Measurements from ENCODE around the gene ZP2. TPM values are rescaled to one million over a fixed set of nuclear protein-coding genes. Genes with fewer than 3 reads are reported as not detected.
"Not testable (repeated sequence)": the region's sequence is repeated elsewhere in the genome, so short reads cannot be mapped to it uniquely, and the experiment has no call there.

The ZP2 gene
- total and polyA plus RNA-seq, 4 donors: not detected

DNA sequence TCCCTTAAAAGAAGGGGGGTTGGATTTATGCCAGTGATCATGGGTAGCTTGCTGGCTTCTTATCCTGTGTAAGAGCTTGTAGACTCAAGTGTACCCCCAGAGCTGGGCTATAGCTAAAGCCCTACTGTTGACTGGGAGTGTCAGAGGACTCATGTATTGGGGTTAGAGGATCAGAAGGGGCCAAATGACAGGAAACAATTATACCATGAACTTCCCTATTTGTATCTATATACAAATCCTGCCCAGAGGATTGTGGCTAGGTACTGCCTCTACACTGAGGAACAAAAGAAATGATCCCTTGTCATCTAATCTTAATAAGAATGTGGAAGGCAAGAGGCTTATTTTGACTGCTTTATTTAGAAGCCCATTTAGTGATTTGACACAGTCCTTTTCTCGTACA lies 14.3 kb downstream of the ZP2 start:
- H3K36me3 ChIP-seq (ENCODE audit: control insufficient read depth in 4 of 4, insufficient read depth in 3 of 4, low read depth in 1 of 4, low read length in 3 of 4): no peaks in the 10 kb centered on the region
- H3K4me3 ChIP-seq (ENCODE audit: low read depth in 1 of 3, low read length in 3 of 3): no peak overlapping the region
- no peak overlapping the region for H3K9ac ChIP-seq (ENCODE audit: low read depth in 1 of 2, low read length in 2 of 2)
- no peak for DNase-seq (ENCODE audit: low spot score)
- H3K27me3 ChIP-seq (ENCODE audit: control insufficient read depth in 4 of 4, insufficient read depth in 4 of 4, low read length in 3 of 4): no peaks in the 10 kb centered on the region
- H3K27ac ChIP-seq (ENCODE audit: low read depth in 1 of 2, low read length in 2 of 2): no peak overlapping the region
- H3K9me3 ChIP-seq (ENCODE audit: control insufficient read depth in 4 of 4, low read length in 3 of 4): no peaks in the 10 kb centered on the region
- WGBS: 85% methylated on average over 1 of the region's 1 CpG
- TF ChIP-seq NR2F2 (IDR thresholded peaks at IDR 0.05): no peak
- TF ChIP-seq, protein P1, sequence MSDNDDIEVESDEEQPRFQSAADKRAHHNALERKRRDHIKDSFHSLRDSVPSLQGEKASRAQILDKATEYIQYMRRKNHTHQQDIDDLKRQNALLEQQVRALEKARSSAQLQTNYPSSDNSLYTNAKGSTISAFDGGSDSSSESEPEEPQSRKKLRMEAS (IDR thresholded peaks at IDR 0.05): no peak
- TF ChIP-seq TAF1 (conservative IDR thresholded peaks at IDR 0.05): no peak
- TF ChIP-seq RXRA (IDR thresholded peaks at IDR 0.05): no peak
- no peak for TF ChIP-seq REST (IDR thresholded peaks at IDR 0.05)
- TF ChIP-seq JUND (IDR thresholded peaks at IDR 0.05): no peak
- no peak for TF ChIP-seq ATF3 (IDR thresholded peaks at IDR 0.05)
- no peak for TF ChIP-seq YY1 (IDR thresholded peaks at IDR 0.05)
- TF ChIP-seq RAD21 (IDR thresholded peaks at IDR 0.05): no peak
- TF ChIP-seq SP1 (IDR thresholded peaks at IDR 0.05): no peak
- no peak for TF ChIP-seq FOXA1 (IDR thresholded peaks at IDR 0.05)
- no peak for TF ChIP-seq HNF4A (conservative IDR thresholded peaks at IDR 0.05)
- TF ChIP-seq FOXA2 (IDR thresholded peaks at IDR 0.05): no peak
- TF ChIP-seq EGR1 (IDR thresholded peaks at IDR 0.05; ENCODE audit: low read depth in 2 of 2): no peak
- TF ChIP-seq ZBTB33 (IDR thresholded peaks at IDR 0.05): no peak
- no peaks in the 10 kb centered on the region for H3K4me1 ChIP-seq (ENCODE audit: control insufficient read depth in 4 of 4, insufficient read depth in 4 of 4, low read length in 3 of 4)

- H3K27me3 ChIP-seq (ENCODE audit: control insufficient read depth in 4 of 4, insufficient read depth in 4 of 4, low read length in 3 of 4); H3K27ac ChIP-seq (ENCODE audit: low read depth in 1 of 2, low read length in 2 of 2); H3K9me3 ChIP-seq (ENCODE audit: control insufficient read depth in 4 of 4, low read length in 3 of 4); H3K4me3 ChIP-seq (ENCODE audit: low read depth in 1 of 3, low read length in 3 of 3); H3K36me3 ChIP-seq (ENCODE audit: control insufficient read depth in 4 of 4, insufficient read depth in 3 of 4, low read depth in 1 of 4, low read length in 3 of 4); DNase-seq (ENCODE audit: low spot score); H3K9ac ChIP-seq (ENCODE audit: low read depth in 1 of 2, low read length in 2 of 2); H3K4me1 ChIP-seq (ENCODE audit: control insufficient read depth in 4 of 4, insufficient read depth in 4 of 4, low read length in 3 of 4): not testable (repeated sequence)
- WGBS: 96% methylated on average over 8 of the region's 8 CpGs
Measured at GRCh38 chr16:21195330-21195729, 16.0 kb downstream of the ZP2 start.
